GM23248 (cell line): ENCODE results near the gene RCOR1. TPM values are rescaled to one million over a fixed set of nuclear protein-coding genes. Genes with fewer than 3 reads are reported as not detected.

Experiments
- DNase-seq: peaks from one replicate; pipeline ENCODE4 v3.0.0-alpha.2; 2015
- H2AFZ ChIP-seq: fragments of 200-600 bp; sonication (generic); 2 replicates; pipeline ENCODE4 v1.6.1; 2016; ENCODE audit warnings: antibody characterized with exemption
- H3F3A ChIP-seq: fragments of 200-600 bp; sonication (generic); 2 replicates; pipeline ENCODE4 v1.6.1; 2016; ENCODE audit warnings: mild to moderate bottlenecking, antibody characterized with exemption, mixed run types; ENCODE audit not compliant: insufficient read depth
- H3K27ac ChIP-seq: fragments of 200-600 bp; sonication (generic); 2 replicates; pipeline ENCODE4 v1.5.1; 2016; ENCODE audit warnings: mild to moderate bottlenecking
- H3K27me3 ChIP-seq: fragments of 200-600 bp; sonication (generic); replicated peaks from 2 replicates; pipeline ENCODE4 v1.6.1; 2016; ENCODE audit warnings: mild to moderate bottlenecking; ENCODE audit not compliant: insufficient read depth
- H3K36me3 ChIP-seq: fragments of 200-600 bp; sonication (generic); 2 replicates; pipeline ENCODE4 v1.6.1; 2016; ENCODE audit warnings: low read depth, mild to moderate bottlenecking
- H3K4me1 ChIP-seq: fragments of 200-600 bp; sonication (generic); 2 replicates; pipeline ENCODE4 v1.6.1; 2016; ENCODE audit warnings: mild to moderate bottlenecking; ENCODE audit not compliant: insufficient read depth
- H3K4me2 ChIP-seq: fragments of 200-600 bp; sonication (generic); one replicate; pipeline ENCODE4 v1.6.1; 2016; ENCODE audit warnings: mild to moderate bottlenecking; ENCODE audit not compliant: unreplicated experiment
- H3K4me3 ChIP-seq: fragments of 200-600 bp; sonication (generic); 2 replicates; pipeline ENCODE4 v1.5.1; 2016; ENCODE audit warnings: mild to moderate bottlenecking
- H3K79me2 ChIP-seq: fragments of 200-600 bp; sonication (generic); 2 replicates; pipeline ENCODE4 v1.6.1; 2016; ENCODE audit warnings: mild to moderate bottlenecking; ENCODE audit not compliant: insufficient read depth
- H3K9ac ChIP-seq: fragments of 200-600 bp; sonication (generic); 2 replicates; pipeline ENCODE4 v1.6.1; 2016; ENCODE audit warnings: mild to moderate bottlenecking
- H3K9me2 ChIP-seq: fragments of 200-600 bp; sonication (generic); 2 replicates; pipeline ENCODE4 v1.6.1; 2016; ENCODE audit warnings: mixed run types, mild to moderate bottlenecking, moderate library complexity; ENCODE audit not compliant: insufficient read depth
- H3K9me3 ChIP-seq: fragments of 200-600 bp; sonication (generic); one replicate; pipeline ENCODE4 v1.6.1; 2017; ENCODE audit warnings: low read depth
- H4K20me1 ChIP-seq: fragments of 200-600 bp; sonication (generic); 2 replicates; pipeline ENCODE4 v1.6.0; 2016; ENCODE audit not compliant: insufficient read depth
- EZH2 ChIP-seq: fragments of 200-600 bp; sonication (generic); IDR thresholded peaks from 2 replicates; pipeline ENCODE4 v1.6.1; 2018; ENCODE audit warnings: antibody characterized with exemption, mild to moderate bottlenecking; ENCODE audit not compliant: insufficient read depth, poor library complexity, severe bottlenecking
- EZH2phosphoT487 ChIP-seq: fragments of 200-600 bp; sonication (generic); IDR thresholded peaks from 2 replicates; pipeline ENCODE4 v1.6.1; 2018; ENCODE audit warnings: antibody characterized with exemption, moderate library complexity, mild to moderate bottlenecking, low read depth; ENCODE audit not compliant: insufficient read depth
- WGBS, 2 experiments: methylation state at CpG; one replicate each; pipeline ENCODE4 v1.1.6; 2015 to 2017; ENCODE audit warnings: low lambda C conversion rate in 2 of 2, low coverage in 1 of 2; ENCODE audit errors: missing lambda C conversion rate in 2 of 2; 5-methylcytosine and 5-hydroxymethylcytosine counted together
- in situ Hi-C: fragments of 300-500 bp; cut with MboI; formaldehyde crosslinking; loops from 2 replicates; pipeline ENCODE4 v1.15.0; 2020
- polyA plus RNA-seq: library from polyadenylated mRNA; unstranded; fragments of >200 nt; fragmentation: Nextera tagmentation; extraction: Ambion mirVana; gene quantifications from 2 replicates; pipeline ENCODE4 v1.2.1, GENCODE V29; 2016
- total RNA-seq: library from RNA; depleted of rRNA; stranded (reverse); fragments of >200 nt; shearing (Covaris generic); gene quantifications from 2 replicates; pipeline ENCODE4 v1.2.3, GENCODE V29; 2014

RCOR1 gene
- total and polyA plus RNA-seq, 2 experiments from 2014 or later = 3.2 to 15.6 TPM

- H2AFZ ChIP-seq = no peak overlapping the region
- in situ Hi-C loops = no loop called here
- DNase-seq = no peak
- no peaks in the 10 kb centered on the region for H3K4me1 ChIP-seq
- H3K9ac ChIP-seq = no peak overlapping the region
- WGBS, 2 experiments = 83 to 86% methylated on average over 33 of the region's 33 CpGs
- H3K36me3 ChIP-seq = no peaks in the 10 kb centered on the region
- H3F3A ChIP-seq = no peaks in the 10 kb centered on the region
- H3K9me3 ChIP-seq = no peaks in the 10 kb centered on the region
- TF ChIP-seq EZH2 = no peak
- no peak for TF ChIP-seq EZH2phosphoT487
- no peaks in the 10 kb centered on the region for H3K9me2 ChIP-seq
- no peak overlapping the region for H3K27ac ChIP-seq
- no peak overlapping the region for H3K4me2 ChIP-seq
- no peaks in the 10 kb centered on the region for H3K27me3 ChIP-seq
- H4K20me1 ChIP-seq = no peaks in the 10 kb centered on the region
- no peaks in the 10 kb centered on the region for H3K79me2 ChIP-seq
- H3K4me3 ChIP-seq = no peak overlapping the region
These were observed 157.2 kb downstream of the RCOR1 start for GRCh38 chr14:102749393-102750305.

- Histone ChIP-seq H3K9me3 (no peaks in the 10 kb centered on the region), H3K4me3 (no peak overlapping the region), H3K4me2 (no peak overlapping the region), H3K9ac (no peak overlapping the region), H2AFZ (no peak overlapping the region), H3K27ac (no peak overlapping the region), H3K36me3 (no peaks in the 10 kb centered on the region), H4K20me1 (no peaks in the 10 kb centered on the region), H3K4me1 (no peaks in the 10 kb centered on the region), H3K27me3 (no peaks in the 10 kb centered on the region), H3F3A (no peaks in the 10 kb centered on the region), H3K79me2 (no peaks in the 10 kb centered on the region), H3K9me2 (no peaks in the 10 kb centered on the region)
- no peak for DNase-seq
- no peak for TF ChIP-seq EZH2phosphoT487
- 92 to 95% methylated on average over 14 of the region's 14 CpGs for WGBS, 2 experiments
- in situ Hi-C loops = no loop called here
These were observed 157.9 kb downstream of the RCOR1 start for GRCh38 chr14:102750376-102750775.

- no peaks in the 10 kb centered on the region for H3K4me1 ChIP-seq
- H3K27ac ChIP-seq = no peak overlapping the region
- H2AFZ ChIP-seq = no peak overlapping the region
- H3F3A ChIP-seq = no peaks in the 10 kb centered on the region
- DNase-seq = no peak
- H3K36me3 ChIP-seq = no peaks in the 10 kb centered on the region
- no peaks in the 10 kb centered on the region for H4K20me1 ChIP-seq
- no peaks in the 10 kb centered on the region for H3K9me2 ChIP-seq
- H3K4me3 ChIP-seq = no peak overlapping the region
- no peaks in the 10 kb centered on the region for H3K27me3 ChIP-seq
- H3K4me2 ChIP-seq = no peak overlapping the region
- in situ Hi-C loops = no loop called here
- H3K9me3 ChIP-seq = no peaks in the 10 kb centered on the region
- 92 to 95% methylated on average over 16 of the region's 16 CpGs for WGBS, 2 experiments
- TF ChIP-seq EZH2 (no peak), EZH2phosphoT487 (no peak)
- H3K79me2 ChIP-seq = no peaks in the 10 kb centered on the region
- H3K9ac ChIP-seq = no peak overlapping the region
These were observed 158.6 kb downstream of the RCOR1 start for GRCh38 chr14:102751088-102751487.

- Histone ChIP-seq H3K4me3 (no peak overlapping the region), H3F3A (no peaks in the 10 kb centered on the region), H2AFZ (no peak overlapping the region), H4K20me1 (no peaks in the 10 kb centered on the region), H3K4me2 (no peak overlapping the region), H3K9ac (no peak overlapping the region), H3K27me3 (no peaks in the 10 kb centered on the region), H3K4me1 (no peaks in the 10 kb centered on the region), H3K9me3 (no peaks in the 10 kb centered on the region), H3K9me2 (no peaks in the 10 kb centered on the region), H3K36me3 (no peaks in the 10 kb centered on the region), H3K27ac (no peak overlapping the region), H3K79me2 (no peaks in the 10 kb centered on the region)
- TF ChIP-seq EZH2phosphoT487 (no peak), EZH2 (no peak)
- in situ Hi-C loops = no loop called here
- 87 to 88% methylated on average over 14 of the region's 14 CpGs for WGBS, 2 experiments
- no peak for DNase-seq
These were observed 159.9 kb downstream of the RCOR1 start for GRCh38 chr14:102752239-102752847.
